ENCODE data around the gene SPATA2L.

DNA sequence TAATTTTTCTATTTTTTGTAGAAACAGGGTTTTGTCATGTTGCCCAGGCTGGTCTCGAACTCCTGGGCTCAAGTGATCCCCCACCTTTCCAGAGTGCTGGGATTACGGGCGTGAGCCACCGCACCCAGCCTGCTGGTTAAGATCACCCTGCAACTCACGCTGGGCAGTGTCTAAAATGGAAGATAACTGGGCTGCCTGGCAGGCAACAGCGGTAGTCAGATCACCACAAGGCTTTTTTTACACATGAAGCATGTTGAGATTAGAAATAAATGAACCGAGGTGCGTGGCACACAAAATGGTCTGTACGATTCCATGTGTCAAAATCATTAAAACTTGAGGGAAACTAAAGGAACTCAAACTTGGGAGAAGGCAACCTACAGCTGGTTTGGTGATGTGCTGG, 46.6 kb upstream of the SPATA2L start:
- no peak for TF ChIP-seq MXI1 (IDR thresholded peaks at IDR 0.05; ENCODE audit: low read depth, low read length)
- no peak for TF ChIP-seq ZBED1 (IDR thresholded peaks at IDR 0.05; ENCODE audit: borderline replicate concordance)
- TF ChIP-seq POLR2AphosphoS5 (IDR thresholded peaks at IDR 0.05; ENCODE audit: low read length) = no peak
- no peak for TF ChIP-seq YY1 (IDR thresholded peaks at IDR 0.05; ENCODE audit: low read depth, low read length)
- TF ChIP-seq, protein P1, sequence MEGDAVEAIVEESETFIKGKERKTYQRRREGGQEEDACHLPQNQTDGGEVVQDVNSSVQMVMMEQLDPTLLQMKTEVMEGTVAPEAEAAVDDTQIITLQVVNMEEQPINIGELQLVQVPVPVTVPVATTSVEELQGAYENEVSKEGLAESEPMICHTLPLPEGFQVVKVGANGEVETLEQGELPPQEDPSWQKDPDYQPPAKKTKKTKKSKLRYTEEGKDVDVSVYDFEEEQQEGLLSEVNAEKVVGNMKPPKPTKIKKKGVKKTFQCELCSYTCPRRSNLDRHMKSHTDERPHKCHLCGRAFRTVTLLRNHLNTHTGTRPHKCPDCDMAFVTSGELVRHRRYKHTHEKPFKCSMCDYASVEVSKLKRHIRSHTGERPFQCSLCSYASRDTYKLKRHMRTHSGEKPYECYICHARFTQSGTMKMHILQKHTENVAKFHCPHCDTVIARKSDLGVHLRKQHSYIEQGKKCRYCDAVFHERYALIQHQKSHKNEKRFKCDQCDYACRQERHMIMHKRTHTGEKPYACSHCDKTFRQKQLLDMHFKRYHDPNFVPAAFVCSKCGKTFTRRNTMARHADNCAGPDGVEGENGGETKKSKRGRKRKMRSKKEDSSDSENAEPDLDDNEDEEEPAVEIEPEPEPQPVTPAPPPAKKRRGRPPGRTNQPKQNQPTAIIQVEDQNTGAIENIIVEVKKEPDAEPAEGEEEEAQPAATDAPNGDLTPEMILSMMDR (IDR thresholded peaks at IDR 0.05 in 2 of 3, conservative IDR thresholded peaks at IDR 0.05 in 1 of 3; ENCODE audit: control insufficient read depth in 2 of 3, extremely low read depth in 1 of 3, insufficient read depth in 1 of 3, low read depth in 3 of 3, low read length in 3 of 3) = no peak
- TF ChIP-seq JUND (IDR thresholded peaks at IDR 0.05; ENCODE audit: low read depth, low read length) = no peak
